Activated T-helper 17 cell treated with anti-CD3 and anti-CD28 coated beads, Interleukin-2, amount 50 U/mL, for 72 hours (primary cell): ENCODE results near the gene ENTHD1. TPM values are rescaled to one million over a fixed set of nuclear protein-coding genes. Genes with fewer than 3 reads are reported as not detected.
A peak's percentile ranks its signal among the peaks of the same experiment; 100 is the strongest.

ENCODE experiments used
- ATAC-seq: fragments of 150-1000 bp; cut with Tn5 transposase; replicated peaks from 2 replicates; pipeline ENCODE4 v1.10.0; 2021; ENCODE audit warnings: mild to moderate bottlenecking, moderate library complexity
- H3K27ac Mint-ChIP-seq: one replicate; pipeline ENCODE4 v1.8.0; 2022; ENCODE audit warnings: mixed read lengths
- H3K27me3 Mint-ChIP-seq: one replicate; pipeline ENCODE4 v1.8.0; 2022; ENCODE audit warnings: mixed read lengths
- H3K36me3 Mint-ChIP-seq: one replicate; pipeline ENCODE4 v1.8.0; 2022; ENCODE audit warnings: low read depth, mild to moderate bottlenecking, mixed read lengths
- H3K4me1 Mint-ChIP-seq: one replicate; pipeline ENCODE4 v1.8.0; 2022; ENCODE audit warnings: mixed read lengths
- H3K4me3 Mint-ChIP-seq: one replicate; pipeline ENCODE4 v1.8.0; 2022; ENCODE audit warnings: mild to moderate bottlenecking, mixed read lengths
- H3K9me3 Mint-ChIP-seq: one replicate; pipeline ENCODE4 v1.8.0; 2022; ENCODE audit warnings: mixed read lengths
- total RNA-seq, 2 donors: library from RNA; stranded (reverse); gene quantifications; one replicate each; pipeline ENCODE4 v1.2.3, GENCODE V29; 2022

Gene ENTHD1
- total RNA-seq, 2 donors from 2014 or later, result 0.58 to 1.2 TPM

DNA sequence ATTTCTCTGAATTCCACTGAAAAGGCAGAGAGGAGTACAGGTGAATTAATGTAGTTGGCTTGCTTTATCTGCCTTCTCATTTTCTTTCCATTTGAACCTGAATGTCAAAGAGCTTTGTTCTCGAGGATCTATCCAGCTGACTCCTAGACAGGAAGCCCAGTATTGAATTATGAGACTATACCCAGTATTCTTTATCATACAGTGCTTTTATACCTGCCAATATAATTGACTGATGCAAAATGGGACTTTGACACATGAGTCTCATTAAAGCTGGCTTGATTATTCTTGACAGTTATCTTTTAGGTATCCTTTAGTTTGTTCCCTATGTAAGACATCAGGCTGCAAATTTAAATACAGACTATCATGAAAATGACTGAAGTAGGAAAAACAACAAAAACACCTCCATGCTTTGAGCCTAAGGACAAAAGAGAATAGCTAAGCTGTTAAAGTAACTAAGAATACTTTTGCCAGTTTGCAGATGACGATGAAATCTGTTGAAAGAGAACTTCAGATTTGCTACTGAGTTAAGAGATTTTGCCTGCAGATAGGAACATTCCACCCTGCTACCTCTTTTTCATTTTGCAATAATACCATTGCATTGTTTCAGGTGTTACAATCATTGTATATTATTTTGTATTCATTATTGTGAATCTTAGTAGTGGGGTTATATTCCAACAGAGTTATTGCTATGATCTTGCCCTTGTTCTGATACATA lies 117.1 kb downstream of the ENTHD1 start:
- no peak overlapping the region for H3K27ac Mint-ChIP-seq

GRCh38 chr22:39773976-39774539 lies 119.5 kb downstream of the ENTHD1 start:
- Mint-ChIP-seq H3K36me3 (no peaks in the 10 kb centered on the region), H3K27me3 (no peaks in the 10 kb centered on the region), H3K4me1 (peaks cover 16% of the 10 kb centered on the region), H3K4me3 (peak overlapping the region; percentile 38), H3K27ac (peak overlapping the region; percentile 68), H3K9me3 (no peaks in the 10 kb centered on the region)
- peak; percentile 96 for ATAC-seq

More for the DNA sequence above, 117.1 kb downstream of the ENTHD1 start:
- Mint-ChIP-seq H3K27me3 (no peaks in the 10 kb centered on the region), H3K4me3 (no peak overlapping the region), H3K9me3 (no peaks in the 10 kb centered on the region), H3K4me1 (peaks cover 16% of the 10 kb centered on the region), H3K36me3 (no peaks in the 10 kb centered on the region)
- ATAC-seq, result no peak

GRCh38 chr22:39773503-39773902 lies 120.1 kb downstream of the ENTHD1 start:
- no peaks in the 10 kb centered on the region for H3K9me3 Mint-ChIP-seq
- no peaks in the 10 kb centered on the region for H3K27me3 Mint-ChIP-seq
- no peaks in the 10 kb centered on the region for H3K36me3 Mint-ChIP-seq
- H3K4me1 Mint-ChIP-seq, result peaks cover 16% of the 10 kb centered on the region
- peak overlapping the region; percentile 68 for H3K27ac Mint-ChIP-seq
- peak overlapping the region; percentile 38 for H3K4me3 Mint-ChIP-seq
- ATAC-seq, result no peak

DNA sequence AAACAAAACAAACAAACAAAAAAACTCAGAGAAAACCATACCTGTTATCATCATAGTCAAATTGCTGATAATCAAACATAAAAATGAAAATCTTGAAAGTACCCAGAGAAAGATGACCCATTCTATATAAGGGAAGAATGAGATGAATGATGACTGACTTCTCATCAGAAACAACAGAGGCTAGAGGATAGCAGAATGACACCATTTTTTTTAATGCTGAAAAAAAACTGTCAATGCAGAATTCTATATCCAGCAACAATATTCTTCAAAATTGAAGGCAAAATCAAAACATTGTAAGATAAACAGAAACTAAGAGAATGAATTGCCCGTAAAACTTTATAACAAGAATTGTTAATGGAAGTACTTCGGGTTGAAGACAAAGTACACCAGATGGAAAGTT lies 122.1 kb downstream of the ENTHD1 start:
- ATAC-seq, result no peak
- Mint-ChIP-seq H3K4me3 (no peak overlapping the region), H3K27me3 (no peaks in the 10 kb centered on the region), H3K4me1 (peaks cover 16% of the 10 kb centered on the region), H3K9me3 (no peaks in the 10 kb centered on the region), H3K36me3 (no peaks in the 10 kb centered on the region), H3K27ac (no peak overlapping the region)

DNA sequence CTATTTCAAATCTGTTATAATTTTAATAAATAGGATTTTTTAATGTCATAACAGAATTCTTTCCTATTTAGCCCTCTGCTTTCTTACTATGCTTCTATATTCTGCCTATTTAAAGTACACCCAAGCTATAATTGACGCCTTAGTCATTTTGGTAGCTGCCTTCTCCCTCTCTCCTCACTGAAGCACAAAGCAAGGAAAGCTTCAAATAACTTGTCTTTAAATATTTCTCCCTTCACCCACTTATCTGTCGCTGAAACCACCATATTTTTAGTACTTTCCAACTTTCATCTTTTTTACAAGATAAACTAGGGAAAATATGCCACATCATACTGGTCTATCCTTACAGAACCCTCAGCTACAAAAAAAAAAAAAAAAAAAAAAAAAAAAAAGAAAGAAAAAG lies 127.9 kb downstream of the ENTHD1 start:
- Mint-ChIP-seq H3K27ac (no peak overlapping the region), H3K4me1 (no peaks in the 10 kb centered on the region), H3K4me3 (no peak overlapping the region), H3K9me3 (no peaks in the 10 kb centered on the region), H3K27me3 (no peaks in the 10 kb centered on the region), H3K36me3 (no peaks in the 10 kb centered on the region)
- ATAC-seq, result no peak

- Mint-ChIP-seq H3K27ac (no peak overlapping the region), H3K27me3 (no peaks in the 10 kb centered on the region), H3K4me3 (no peak overlapping the region), H3K9me3 (no peaks in the 10 kb centered on the region), H3K36me3 (no peaks in the 10 kb centered on the region), H3K4me1 (no peaks in the 10 kb centered on the region)
- no peak for ATAC-seq
These were observed 128.5 kb downstream of the ENTHD1 start for GRCh38 chr22:39765046-39765445.

GRCh38 chr22:39763276-39763675 lies 130.3 kb downstream of the ENTHD1 start:
- Mint-ChIP-seq H3K9me3 (no peaks in the 10 kb centered on the region), H3K4me1 (no peaks in the 10 kb centered on the region), H3K27ac (no peak overlapping the region), H3K4me3 (no peak overlapping the region), H3K36me3 (no peaks in the 10 kb centered on the region), H3K27me3 (no peaks in the 10 kb centered on the region)
- no peak for ATAC-seq

DNA sequence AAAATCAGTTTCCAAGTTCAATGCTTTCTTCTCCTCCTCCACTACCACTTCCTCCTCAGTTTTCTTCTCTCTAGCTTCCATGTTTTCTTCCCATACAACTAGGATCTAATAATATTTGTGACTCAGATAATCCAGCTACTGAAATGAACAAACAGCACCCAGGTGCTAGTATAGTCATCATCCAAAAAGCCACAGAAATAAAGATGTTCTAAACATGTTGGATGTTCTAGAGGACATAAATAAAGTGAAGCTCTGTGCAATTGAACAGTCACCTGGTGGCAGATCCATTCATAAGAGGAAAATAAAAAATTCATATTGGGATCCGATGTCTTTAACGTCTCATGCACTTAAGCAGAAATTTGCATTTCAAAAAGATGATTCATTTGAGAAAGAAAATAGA lies 142.8 kb downstream of the ENTHD1 start:
- Mint-ChIP-seq H3K27me3 (no peaks in the 10 kb centered on the region), H3K36me3 (no peaks in the 10 kb centered on the region), H3K27ac (no peak overlapping the region), H3K9me3 (no peaks in the 10 kb centered on the region), H3K4me3 (no peak overlapping the region), H3K4me1 (peaks cover 1% of the 10 kb centered on the region)
- ATAC-seq, result peak; percentile 30

DNA sequence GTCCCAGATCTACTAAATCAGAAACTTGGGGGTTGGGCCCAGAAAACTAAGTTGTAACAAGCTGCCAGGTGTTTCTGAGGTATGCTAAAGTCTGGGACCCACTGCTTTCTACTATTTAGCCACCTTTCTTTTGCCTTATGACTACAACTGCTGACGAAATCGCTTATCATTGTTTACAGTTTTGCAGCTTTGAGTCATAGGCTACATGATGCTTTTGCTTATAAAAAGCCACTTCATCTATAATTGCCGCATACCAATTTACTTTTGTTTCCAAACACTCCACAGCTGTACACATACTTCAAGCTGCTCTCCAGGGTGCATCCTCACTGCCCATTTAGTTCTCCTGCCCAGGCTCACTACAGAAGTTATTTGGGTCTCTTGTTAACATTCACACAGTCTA lies 144.7 kb downstream of the ENTHD1 start:
- peak; percentile 24 for ATAC-seq
- no peaks in the 10 kb centered on the region for H3K27me3 Mint-ChIP-seq
- no peak overlapping the region for H3K4me3 Mint-ChIP-seq
- H3K27ac Mint-ChIP-seq, result no peak overlapping the region
- no peaks in the 10 kb centered on the region for H3K9me3 Mint-ChIP-seq
- peaks cover 5% of the 10 kb centered on the region for H3K4me1 Mint-ChIP-seq
- H3K36me3 Mint-ChIP-seq, result no peaks in the 10 kb centered on the region

DNA sequence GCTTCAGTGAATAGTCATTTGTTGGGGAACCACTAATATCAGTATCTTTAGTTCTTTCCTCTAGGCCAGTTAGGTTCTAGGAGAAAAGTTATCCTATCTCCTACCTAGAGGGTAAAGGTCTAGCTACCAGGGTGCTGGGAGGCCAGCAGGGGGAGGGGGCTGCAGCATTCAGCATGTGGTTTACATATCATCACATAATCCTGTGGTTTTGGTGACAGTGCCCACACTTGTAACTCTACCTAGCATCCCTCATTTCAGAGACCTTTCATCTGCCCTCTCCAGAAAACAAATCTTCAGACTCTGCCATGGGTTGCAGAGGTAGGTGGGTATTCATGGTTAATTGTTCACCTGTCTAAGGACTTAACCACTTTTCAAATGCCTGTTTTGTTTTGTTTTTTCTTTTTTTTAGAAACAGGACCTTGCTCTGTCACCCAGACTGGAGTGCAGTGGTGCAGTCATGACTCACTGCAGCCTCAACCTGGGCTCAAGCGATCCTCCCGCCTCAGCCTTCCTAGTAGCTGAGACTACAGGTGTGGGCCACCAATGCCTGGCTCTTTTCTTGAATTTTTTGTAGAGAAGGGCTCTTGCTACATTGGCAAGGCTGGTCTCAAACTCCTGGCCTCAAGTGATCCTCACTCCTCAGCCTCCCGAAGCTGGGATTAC lies 146.8 kb downstream of the ENTHD1 start:
- peak overlapping the region; percentile 5 for H3K27ac Mint-ChIP-seq

GRCh38 chr22:39745789-39746188 lies 147.8 kb downstream of the ENTHD1 start:
- Mint-ChIP-seq H3K27ac (peak overlapping the region; percentile 5), H3K27me3 (no peaks in the 10 kb centered on the region), H3K36me3 (no peaks in the 10 kb centered on the region), H3K9me3 (no peaks in the 10 kb centered on the region), H3K4me3 (peak overlapping the region; percentile 0), H3K4me1 (peaks cover 5% of the 10 kb centered on the region)
- peak; percentile 62 for ATAC-seq

More for the DNA sequence above, 146.8 kb downstream of the ENTHD1 start:
- Mint-ChIP-seq H3K4me3 (no peak overlapping the region), H3K27me3 (no peaks in the 10 kb centered on the region), H3K36me3 (no peaks in the 10 kb centered on the region), H3K4me1 (peaks cover 5% of the 10 kb centered on the region), H3K9me3 (no peaks in the 10 kb centered on the region)
- ATAC-seq, result peak; percentile 67

GRCh38 chr22:39744353-39744752 lies 149.2 kb downstream of the ENTHD1 start:
- ATAC-seq, result no peak
- H3K27me3 Mint-ChIP-seq, result no peaks in the 10 kb centered on the region
- peaks cover 1% of the 10 kb centered on the region for H3K9me3 Mint-ChIP-seq
- H3K4me1 Mint-ChIP-seq, result peaks cover 5% of the 10 kb centered on the region
- H3K4me3 Mint-ChIP-seq, result no peak overlapping the region
- H3K36me3 Mint-ChIP-seq, result no peaks in the 10 kb centered on the region
- no peak overlapping the region for H3K27ac Mint-ChIP-seq

- no peaks in the 10 kb centered on the region for H3K27me3 Mint-ChIP-seq
- peaks cover 5% of the 10 kb centered on the region for H3K4me1 Mint-ChIP-seq
- H3K27ac Mint-ChIP-seq, result no peak overlapping the region
- H3K36me3 Mint-ChIP-seq, result no peaks in the 10 kb centered on the region
- no peak overlapping the region for H3K4me3 Mint-ChIP-seq
- ATAC-seq, result no peak
- H3K9me3 Mint-ChIP-seq, result peaks cover 4% of the 10 kb centered on the region
These were observed 149.6 kb downstream of the ENTHD1 start for GRCh38 chr22:39743935-39744334.

DNA sequence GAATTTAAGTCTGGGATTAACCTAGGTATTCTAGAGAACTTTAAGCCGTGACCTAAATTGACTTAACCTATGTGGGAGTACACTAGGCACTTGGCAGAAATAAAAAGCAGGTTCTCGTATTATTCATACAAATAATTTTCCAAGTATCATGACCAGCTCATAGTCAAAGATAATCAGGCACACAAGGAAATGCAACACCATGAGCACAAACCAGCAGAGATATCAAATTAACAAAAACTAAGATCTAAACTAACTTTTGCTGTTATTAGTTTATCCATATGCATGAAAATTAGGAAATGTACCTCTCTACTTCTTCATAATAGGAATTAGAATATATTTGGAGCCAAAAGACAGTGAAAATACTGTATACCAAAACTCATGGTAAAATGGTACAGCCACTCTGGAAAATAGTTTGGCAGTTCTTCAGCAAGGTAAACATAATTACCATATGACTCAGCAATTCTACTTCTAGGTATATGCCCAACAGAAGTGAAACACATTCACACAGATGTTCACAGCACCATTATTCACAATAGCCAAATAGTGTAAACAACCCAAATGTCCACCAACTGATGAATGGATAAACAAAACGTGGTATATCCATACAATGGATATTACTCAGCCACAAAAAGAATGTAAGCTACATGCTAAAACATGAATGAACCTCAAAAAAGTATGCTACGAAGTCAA lies 154.1 kb downstream of the ENTHD1 start:
- Mint-ChIP-seq H3K27me3 (peaks cover 3% of the 10 kb centered on the region), H3K4me1 (no peaks in the 10 kb centered on the region)

More for the DNA sequence above, 154.1 kb downstream of the ENTHD1 start:
- peaks cover 4% of the 10 kb centered on the region for H3K9me3 Mint-ChIP-seq
- H3K27ac Mint-ChIP-seq, result no peak overlapping the region
- H3K36me3 Mint-ChIP-seq, result no peaks in the 10 kb centered on the region
- ATAC-seq, result no peak
- H3K4me3 Mint-ChIP-seq, result no peak overlapping the region
